Suppressor macrophage treated with lipopolysaccharide for 1 hour (primary cell): Measurements from ENCODE around the gene AKTIP.
"Not testable (repeated sequence)": the region's sequence is repeated elsewhere in the genome, so short reads cannot be mapped to it uniquely, and the experiment has no call there.

Experiments
- DNase-seq, 3 donors: peaks; one replicate each; pipeline ENCODE4 v3.0.0-alpha.2; 2020 to 2022

Gene AKTIP

GRCh38 chr16:53502331-53503269, at the start of gene AKTIP:
Gene AKTIP (minus strand): TSS chr16:53503209. CDS start chr16:53500259, 2,950 bp downstream.
- DNase-seq = peak; percentile 22 to 39 (median 22)

- DNase-seq = peak; percentile 39 to 53 (median 39)
Observed at GRCh38 chr16:53549970-53550690, 47.1 kb upstream of the AKTIP start.

DNA sequence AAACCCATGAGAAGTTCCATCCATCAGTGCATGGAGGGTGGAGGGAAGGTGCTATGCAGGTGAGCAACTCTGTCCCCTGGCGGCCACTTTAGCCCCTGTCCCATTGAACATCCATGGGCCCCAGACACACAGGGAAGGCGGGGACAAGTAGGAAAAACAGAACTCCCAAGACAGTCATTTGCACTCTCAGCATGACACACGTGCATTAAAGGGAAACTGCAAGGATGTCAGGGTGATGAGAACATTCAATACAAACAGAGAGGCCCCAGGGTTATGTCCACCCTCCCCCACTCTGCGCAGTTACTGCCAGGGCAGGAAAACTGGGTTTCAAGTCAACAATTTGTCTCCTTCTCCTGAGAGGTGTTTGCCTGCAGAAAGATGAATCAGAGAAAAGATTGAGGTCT, 44.0 kb upstream of the AKTIP start:
- no peak for DNase-seq

DNA sequence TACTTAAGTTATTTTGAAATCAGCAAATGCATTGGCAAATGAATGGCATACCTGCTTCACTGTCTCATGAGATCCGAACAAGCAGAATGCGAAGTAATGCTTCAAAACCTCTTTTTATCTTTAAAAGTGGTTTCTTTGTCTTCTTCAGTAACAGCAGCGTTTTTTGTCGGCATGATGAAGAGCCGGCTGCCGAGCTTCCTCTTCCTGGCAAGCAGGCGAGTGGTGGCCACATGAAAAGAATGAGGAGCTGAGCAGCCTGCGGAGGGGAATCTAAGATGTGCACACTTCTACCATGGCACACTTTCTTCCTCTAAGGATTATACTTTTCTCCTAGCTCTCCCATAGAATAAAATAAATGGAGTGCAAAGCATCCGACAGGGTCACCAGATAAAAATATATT, 42.4 kb upstream of the AKTIP start:
- peak in 1 of 3 donors; percentile 6 for DNase-seq

- no peak for DNase-seq
Observed at GRCh38 chr16:53542283-53542682, 39.3 kb upstream of the AKTIP start.

DNA sequence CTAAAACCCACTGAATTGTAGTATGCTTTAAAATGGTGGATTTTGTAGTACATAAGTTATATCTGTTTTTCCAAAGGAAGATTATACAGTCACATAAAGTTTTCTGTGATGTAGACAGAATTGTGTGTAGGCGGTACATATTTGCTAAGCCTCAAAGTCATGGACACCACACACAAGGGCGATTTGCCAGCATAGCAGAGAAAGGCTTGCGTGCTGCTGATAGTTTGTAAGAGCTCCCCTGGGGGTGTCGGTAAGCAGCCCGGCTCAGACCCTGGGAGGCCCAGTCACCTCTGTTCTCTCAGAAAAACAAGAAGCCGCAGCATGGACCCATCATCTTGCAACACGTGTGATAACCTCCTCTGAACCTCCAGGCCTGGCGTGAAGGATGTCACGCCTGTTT, 38.3 kb upstream of the AKTIP start:
- DNase-seq = no peak

DNA sequence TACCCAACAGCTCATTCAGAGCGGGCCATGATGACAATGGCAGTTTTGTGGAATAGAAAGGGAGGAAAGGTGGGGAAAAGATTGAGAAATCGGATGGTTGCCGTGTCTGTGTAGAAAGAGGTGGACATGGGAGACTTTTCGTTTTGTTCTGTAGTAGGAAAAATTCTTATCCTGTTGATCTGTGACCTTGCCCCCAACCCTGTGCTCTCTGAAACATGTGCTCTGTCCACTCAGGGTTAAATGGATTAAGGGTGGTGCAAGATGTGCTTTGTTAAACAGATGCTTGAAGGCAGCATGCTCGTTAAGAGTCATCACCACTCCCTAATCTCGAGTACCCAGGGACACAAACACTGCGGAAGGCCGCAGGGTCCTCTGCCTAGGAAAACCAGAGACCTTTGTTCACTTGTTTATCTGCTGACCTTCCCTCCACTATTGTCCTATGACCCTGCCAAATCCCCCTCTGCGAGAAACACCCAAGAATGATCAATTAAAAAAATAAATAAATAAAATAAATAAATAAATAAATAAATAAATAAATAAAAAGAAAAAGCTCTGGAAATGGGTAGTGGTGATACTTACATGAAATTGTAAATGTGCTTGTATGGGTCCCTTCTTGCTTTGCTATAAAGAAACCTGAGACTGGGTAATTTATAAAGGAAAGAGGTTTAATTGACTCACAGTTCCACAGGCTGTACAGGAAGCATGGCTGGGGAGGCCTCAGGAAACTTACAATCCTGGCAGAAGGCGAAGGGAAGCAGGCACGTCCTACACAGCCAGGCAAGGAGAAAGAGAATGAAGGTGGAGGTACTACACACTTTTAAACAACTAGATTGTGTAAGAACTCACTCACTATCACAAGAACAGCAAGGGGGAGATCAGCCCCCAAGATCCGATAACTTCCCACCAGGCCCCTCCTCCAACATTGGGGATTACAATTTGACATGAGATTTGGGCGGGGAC, 37.0 kb upstream of the AKTIP start:
- DNase-seq = not testable (repeated sequence)

GRCh38 chr16:53539346-53539745, 36.3 kb upstream of the AKTIP start:
- not testable (repeated sequence) for DNase-seq

GRCh38 chr16:53537626-53538025, 34.6 kb upstream of the AKTIP start:
- DNase-seq = no peak

DNA sequence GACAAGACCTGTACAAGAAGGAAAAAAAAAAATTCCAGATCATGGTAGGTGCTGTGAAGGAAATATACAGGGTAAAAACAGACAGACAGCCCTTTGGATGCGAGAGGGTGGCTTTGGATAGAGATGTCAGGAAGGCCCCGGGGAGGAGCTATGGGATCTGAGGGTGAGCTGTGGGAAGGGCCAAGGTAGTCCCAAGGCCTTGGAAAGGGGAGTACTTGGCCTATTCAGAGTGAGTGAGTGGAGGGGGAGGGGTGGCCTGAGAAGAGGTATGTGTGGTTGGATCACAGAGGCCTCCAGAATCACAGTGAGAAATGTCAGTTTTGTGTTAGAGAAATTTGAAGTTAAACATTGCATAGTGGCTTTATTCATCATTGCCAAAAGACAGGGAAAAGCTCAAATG, 31.2 kb upstream of the AKTIP start:
- DNase-seq = no peak

- DNase-seq = no peak
Observed at GRCh38 chr16:53530741-53531140, 27.7 kb upstream of the AKTIP start.

DNA sequence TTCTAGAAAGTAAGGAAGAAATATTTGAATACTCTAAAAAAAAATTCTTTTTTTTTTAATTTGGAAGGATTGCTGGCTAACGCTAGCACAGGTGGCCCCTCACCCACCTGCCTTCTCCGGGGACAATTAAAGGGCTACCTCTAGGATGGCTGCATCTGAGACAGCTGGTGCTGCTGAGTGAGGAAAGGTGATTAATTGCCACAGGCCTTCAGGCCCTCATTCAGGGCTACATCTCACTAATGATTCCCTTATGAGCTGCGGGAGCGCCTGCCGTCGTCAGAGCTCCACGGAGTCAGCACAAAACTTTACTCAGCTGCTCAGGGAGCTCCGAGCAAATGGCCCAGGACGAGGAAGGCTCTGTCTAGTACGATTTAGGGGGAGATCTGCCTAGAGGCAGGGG, 27.0 kb upstream of the AKTIP start:
- DNase-seq = no peak

DNA sequence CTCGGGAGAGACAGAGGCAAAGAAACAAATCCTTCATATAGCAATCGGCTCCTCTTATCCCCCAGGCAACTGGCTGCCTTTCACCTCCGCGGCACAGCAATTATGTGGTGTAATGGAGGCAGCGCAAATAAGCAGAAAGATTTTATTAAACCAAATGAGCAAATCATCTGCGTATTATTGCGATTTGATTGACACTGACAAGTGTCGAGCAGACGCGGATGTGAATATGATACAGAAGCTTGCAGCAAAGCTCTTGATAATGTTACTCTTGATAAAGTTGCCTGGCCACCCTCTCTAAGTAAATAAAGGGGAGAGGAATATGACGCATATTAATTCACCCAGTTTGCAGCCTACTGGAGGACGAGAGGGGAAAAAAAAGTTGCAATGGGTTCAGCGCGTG, 26.5 kb upstream of the AKTIP start:
- DNase-seq = no peak

GRCh38 chr16:53528797-53529196, 25.8 kb upstream of the AKTIP start:
- DNase-seq = no peak

DNA sequence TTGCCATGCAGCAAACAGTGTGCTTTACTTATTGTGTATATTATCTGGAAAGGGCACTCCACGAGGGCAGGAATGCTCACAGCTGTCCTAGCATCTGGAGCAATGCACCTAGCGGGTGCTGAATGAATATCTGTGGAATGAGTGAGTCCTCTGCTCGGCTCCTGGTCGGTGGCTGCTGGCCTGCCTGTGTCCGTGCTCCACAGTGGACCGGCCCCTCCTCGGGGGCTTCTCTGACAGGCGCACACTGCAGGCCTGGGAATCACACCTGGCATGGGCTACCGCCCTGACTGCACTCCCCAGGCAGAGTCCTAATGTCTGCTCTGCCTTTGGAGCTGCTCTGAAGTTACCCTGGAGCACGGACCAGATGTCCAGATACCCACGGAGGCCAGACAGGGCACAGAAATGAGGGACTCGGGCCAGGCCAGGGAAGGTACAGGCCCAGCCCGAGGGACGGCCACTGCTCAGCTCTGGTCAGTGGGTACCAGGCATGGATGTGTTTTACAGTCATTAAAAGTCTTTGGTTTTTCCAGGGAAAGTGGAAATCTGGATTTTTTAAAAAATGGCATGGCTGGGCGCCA, 21.1 kb upstream of the AKTIP start:
- no peak for DNase-seq

DNA sequence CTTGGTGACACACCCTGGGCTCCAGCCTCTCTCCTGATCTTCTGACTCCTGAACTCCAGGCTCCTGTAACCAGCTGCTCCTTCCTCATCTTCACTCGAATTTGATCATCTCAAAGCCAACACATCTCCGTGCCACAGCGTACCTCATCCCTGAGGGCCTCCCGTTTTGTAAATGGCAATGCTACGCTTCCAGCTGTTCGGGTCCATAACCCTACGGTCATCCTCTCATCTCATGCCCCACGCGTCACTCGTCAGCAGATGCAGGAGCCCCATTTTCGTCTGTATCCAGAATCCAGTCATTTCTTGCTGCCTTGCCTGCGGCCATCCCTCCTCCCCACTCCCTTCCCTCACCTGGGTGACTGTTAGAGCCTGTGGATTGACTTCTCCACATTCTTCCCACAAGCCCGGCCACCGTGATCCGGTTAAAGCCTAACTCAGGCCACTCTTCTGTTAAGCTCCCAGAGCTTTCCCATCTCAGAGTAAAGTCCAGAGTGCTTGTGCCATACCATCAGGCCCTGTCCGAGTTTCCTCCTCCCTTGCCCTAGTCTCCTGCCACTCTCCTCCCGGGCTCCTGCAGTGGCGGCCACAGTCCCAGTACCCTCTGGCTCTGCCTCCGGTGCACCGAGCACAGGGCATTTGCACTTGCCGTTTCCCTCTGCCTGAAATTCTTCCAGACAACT, 20.3 kb upstream of the AKTIP start:
- no peak for DNase-seq

DNA sequence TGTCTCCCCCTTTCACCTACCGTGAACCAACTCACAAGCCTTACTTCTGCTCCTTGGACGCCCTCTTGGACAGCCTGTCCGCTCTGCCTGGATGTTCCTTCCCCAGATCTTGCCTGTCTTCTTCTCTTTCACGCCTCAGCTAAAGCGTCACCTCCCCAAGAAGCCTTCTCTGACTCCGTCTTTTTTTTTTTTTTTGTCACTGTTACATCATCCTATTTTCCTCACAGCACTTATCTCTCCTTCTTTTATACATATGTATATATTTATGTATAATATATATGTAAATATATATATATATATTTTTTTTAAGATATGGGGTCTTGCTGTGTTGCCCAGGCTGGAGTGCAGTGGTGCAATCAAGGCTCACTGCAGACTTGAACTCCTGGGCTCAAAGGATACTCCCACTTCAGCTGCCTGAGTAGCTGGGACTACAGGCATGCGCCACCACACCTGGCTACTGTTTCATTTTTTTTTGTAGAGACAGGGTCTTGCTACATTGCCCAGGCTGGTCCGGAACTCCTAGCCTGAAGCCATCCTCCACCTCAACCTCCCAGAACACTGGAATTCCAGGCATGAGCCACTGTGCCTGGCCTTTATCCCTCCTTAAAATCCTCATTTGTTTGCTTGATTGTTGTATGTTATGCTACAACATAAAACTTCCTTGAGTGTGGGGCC, 16.5 kb upstream of the AKTIP start:
- DNase-seq = peak in 1 of 3 donors; percentile 2

DNA sequence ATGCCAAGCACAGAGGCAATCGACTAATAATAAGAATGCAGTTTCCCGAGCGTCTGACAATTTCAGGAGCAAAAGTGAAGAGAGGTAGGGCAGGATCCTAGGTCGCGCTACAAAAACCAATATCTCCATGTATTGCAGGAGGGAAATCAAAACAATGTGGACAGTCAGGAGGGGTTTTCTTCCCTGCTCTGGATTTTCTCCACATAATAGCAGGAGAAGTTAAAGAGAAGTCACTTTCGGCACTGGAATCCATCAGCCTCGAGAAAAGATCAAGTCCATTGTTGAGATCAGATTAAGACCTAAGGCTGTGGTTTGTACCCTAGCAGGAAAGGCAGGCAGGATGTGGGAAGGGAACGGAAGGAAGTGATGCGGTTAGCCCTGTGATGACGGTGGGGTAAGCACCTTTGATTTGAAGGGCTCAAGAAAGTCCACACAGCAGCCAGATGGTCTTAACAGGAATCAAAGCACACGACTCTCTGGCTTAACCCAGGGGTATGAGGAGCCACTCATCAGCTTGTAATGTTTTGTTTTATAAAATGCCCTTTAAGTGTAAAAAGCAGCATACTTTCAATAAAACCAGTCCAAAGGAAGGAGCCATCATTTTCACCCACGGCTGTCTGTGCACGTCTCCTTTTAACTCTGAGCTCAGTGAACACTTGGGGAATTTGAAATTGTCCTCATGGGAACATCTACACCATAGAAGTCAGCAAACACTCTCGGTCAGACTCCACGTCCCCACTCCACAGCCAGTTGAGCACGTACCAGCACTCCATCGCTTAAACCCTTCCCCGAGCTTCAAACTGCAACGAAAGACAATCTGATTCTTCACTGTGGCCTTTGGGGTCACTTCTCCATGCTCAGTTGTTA, 15.8 kb upstream of the AKTIP start:
- peak; percentile 14 to 35 (median 22) for DNase-seq

- no peak for DNase-seq
Observed at GRCh38 chr16:53517851-53518250, 14.8 kb upstream of the AKTIP start.

DNA sequence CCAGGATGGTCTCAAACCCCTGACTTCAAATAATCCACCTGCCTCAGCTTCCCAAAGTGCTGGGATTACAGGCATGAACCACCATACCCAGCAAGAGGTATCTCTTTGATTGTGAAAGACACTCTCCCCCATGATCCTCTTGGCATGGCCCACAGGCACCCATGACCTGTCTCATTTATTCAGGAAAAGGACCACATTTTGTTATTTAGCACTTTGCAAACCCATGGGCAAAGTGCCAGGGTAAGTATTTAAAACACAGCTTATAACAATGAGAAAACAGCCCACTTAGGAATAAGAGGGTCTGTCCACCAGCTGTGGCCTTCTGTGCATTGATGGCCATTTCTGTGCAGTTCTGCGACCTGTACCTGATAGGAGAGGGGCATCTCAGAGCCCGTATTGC, 12.8 kb upstream of the AKTIP start:
- DNase-seq = no peak
